ENCODE results near the gene GRM1. TPM values are rescaled to one million over a fixed set of nuclear protein-coding genes. Genes with fewer than 3 reads are reported as not detected.

GRM1 gene
- total RNA-seq, 6 experiments from 2014 or later = 0.07 TPM; not detected in 5

- Histone ChIP-seq H3K9me3 (no peaks in the 10 kb centered on the region), H3K36me3 (no peaks in the 10 kb centered on the region), H3K27ac (no peak overlapping the region), H3K4me3 (no peak overlapping the region), H3K4me1 (no peaks in the 10 kb centered on the region), H3K27me3 (no peaks in the 10 kb centered on the region)
- intact Hi-C loops (cut with DNase I) = no loop called here
- DNase-seq = no peak
- no peak for ATAC-seq
- no peak for TF ChIP-seq POLR2A (IDR thresholded peaks at IDR 0.05)
- TF ChIP-seq, protein P1, sequence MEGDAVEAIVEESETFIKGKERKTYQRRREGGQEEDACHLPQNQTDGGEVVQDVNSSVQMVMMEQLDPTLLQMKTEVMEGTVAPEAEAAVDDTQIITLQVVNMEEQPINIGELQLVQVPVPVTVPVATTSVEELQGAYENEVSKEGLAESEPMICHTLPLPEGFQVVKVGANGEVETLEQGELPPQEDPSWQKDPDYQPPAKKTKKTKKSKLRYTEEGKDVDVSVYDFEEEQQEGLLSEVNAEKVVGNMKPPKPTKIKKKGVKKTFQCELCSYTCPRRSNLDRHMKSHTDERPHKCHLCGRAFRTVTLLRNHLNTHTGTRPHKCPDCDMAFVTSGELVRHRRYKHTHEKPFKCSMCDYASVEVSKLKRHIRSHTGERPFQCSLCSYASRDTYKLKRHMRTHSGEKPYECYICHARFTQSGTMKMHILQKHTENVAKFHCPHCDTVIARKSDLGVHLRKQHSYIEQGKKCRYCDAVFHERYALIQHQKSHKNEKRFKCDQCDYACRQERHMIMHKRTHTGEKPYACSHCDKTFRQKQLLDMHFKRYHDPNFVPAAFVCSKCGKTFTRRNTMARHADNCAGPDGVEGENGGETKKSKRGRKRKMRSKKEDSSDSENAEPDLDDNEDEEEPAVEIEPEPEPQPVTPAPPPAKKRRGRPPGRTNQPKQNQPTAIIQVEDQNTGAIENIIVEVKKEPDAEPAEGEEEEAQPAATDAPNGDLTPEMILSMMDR (IDR thresholded peaks at IDR 0.05) = no peak
These were observed 244.6 kb downstream of the GRM1 start for GRCh38 chr6:146273490-146273889.

GRCh38 chr6:146277142-146277541, 248.3 kb downstream of the GRM1 start:
- Histone ChIP-seq H3K4me3 (no peak overlapping the region), H3K4me1 (no peaks in the 10 kb centered on the region), H3K27me3 (no peaks in the 10 kb centered on the region), H3K36me3 (no peaks in the 10 kb centered on the region), H3K27ac (no peak overlapping the region), H3K9me3 (no peaks in the 10 kb centered on the region)
- DNase-seq (no peak), ATAC-seq (no peak)
- 83% methylated on average over 1 of the region's 2 CpGs for WGBS (ENCODE audit: insufficient coverage, low coverage, low lambda C conversion rate, missing lambda C conversion rate)
- no peak for TF ChIP-seq POLR2A (IDR thresholded peaks at IDR 0.05)
- TF ChIP-seq, protein P1 (IDR thresholded peaks at IDR 0.05) = no peak
- intact Hi-C loops (cut with DNase I) = no loop called here

DNA sequence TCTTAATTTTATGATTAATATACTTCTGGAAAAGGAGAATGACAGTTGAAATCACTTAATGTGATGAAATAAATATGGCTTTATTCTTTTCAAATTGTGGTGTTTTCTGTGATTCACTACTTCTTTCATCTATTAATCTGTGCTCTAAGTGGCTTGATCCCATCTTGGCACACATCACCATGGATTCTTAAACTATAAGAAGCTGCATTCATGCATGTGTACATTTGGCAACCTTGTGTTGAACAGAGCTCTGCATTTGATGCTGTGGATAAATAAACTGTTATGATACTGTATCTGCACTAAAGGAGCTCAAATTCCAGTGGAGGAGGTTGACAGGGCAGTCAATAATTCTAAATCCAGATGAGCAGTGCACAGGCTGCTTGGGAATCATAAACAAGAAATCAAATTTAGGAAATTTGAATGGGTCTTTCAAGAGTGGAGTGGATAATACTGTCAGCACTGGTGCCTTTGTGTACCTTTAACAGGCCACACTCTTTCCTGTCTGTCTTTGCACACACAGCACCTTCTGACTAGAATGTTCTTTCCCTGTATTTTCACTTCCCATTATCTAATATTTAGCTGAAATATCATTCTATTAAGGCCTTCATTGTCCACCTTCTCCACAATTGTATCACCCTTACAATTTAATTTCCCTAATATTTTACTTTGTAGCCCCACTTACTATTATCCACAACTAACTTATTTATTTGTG, 252.9 kb downstream of the GRM1 start:
- Histone ChIP-seq H3K36me3 (no peaks in the 10 kb centered on the region), H3K4me3 (no peak overlapping the region), H3K27ac (no peak overlapping the region), H3K9me3 (no peaks in the 10 kb centered on the region), H3K27me3 (no peaks in the 10 kb centered on the region), H3K4me1 (no peaks in the 10 kb centered on the region)
- TF ChIP-seq POLR2A (IDR thresholded peaks at IDR 0.05) = no peak
- TF ChIP-seq, protein P1 (IDR thresholded peaks at IDR 0.05) = no peak
- intact Hi-C loops (cut with DNase I) = no loop called here
- DNase-seq (no peak), ATAC-seq (no peak)

DNA sequence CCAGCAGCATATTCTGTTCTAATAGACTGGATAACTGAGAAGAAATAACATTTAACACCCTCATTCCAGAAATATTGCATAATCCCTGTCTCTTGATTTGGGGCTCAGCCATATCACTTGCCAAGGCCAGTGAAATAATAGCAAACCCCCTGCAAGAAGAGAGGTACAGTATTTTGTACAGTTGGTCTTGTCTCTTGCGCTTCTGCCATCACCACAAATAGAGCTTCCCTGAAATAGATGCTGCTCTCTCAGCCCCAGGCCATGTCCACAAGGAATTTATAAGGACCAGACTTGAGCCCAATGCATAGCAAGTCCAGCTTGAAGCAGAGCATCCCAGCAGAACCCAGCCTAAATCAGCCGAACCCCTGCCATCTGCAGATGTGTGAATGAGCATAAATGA, 254.0 kb downstream of the GRM1 start:
- intact Hi-C loops (cut with DNase I) = no loop called here
- TF ChIP-seq, protein P1 (IDR thresholded peaks at IDR 0.05) = no peak
- no peak for TF ChIP-seq POLR2A (IDR thresholded peaks at IDR 0.05)
- WGBS (ENCODE audit: insufficient coverage, low coverage, low lambda C conversion rate, missing lambda C conversion rate) = 83% methylated on average over 2 of the region's 2 CpGs
- H3K9me3 ChIP-seq = no peaks in the 10 kb centered on the region
- H3K36me3 ChIP-seq = no peaks in the 10 kb centered on the region
- no peak overlapping the region for H3K27ac ChIP-seq
- H3K27me3 ChIP-seq = no peaks in the 10 kb centered on the region
- no peak overlapping the region for H3K4me3 ChIP-seq
- ATAC-seq (no peak), DNase-seq (no peak)
- H3K4me1 ChIP-seq = no peaks in the 10 kb centered on the region

DNA sequence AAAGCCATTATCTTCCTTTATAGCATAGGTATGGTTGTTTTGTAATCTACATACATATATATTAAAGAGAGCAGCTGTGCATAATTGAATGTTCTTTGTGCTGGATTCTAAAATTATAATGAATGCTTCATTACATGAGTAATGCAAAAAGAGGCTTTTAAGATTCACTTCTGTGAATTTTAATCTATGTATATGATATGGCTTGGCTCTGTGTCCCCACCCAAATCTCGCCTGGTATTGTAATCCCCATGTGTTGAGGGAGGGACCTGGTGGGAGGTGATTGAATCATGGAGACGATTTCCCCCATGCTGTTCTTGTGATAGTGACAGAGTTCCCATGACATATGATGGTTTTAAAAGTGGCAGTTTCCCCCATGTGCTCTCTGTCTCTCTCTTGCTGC, 255.4 kb downstream of the GRM1 start:
- no peaks in the 10 kb centered on the region for H3K9me3 ChIP-seq
- H3K36me3 ChIP-seq = no peaks in the 10 kb centered on the region
- 38% methylated on average over 2 of the region's 2 CpGs for WGBS (ENCODE audit: insufficient coverage, low coverage, low lambda C conversion rate, missing lambda C conversion rate)
- TF ChIP-seq, protein P1 (IDR thresholded peaks at IDR 0.05) = no peak
- no peak for TF ChIP-seq POLR2A (IDR thresholded peaks at IDR 0.05)
- ATAC-seq (no peak), DNase-seq (no peak)
- H3K27ac ChIP-seq = no peak overlapping the region
- no peaks in the 10 kb centered on the region for H3K27me3 ChIP-seq
- no peaks in the 10 kb centered on the region for H3K4me1 ChIP-seq
- H3K4me3 ChIP-seq = no peak overlapping the region
- intact Hi-C loops (cut with DNase I) = no loop called here
